Choroid plexus epithelial cell (primary cell): ENCODE measurements around the gene OR10G7.
A peak's percentile ranks its signal among the peaks of the same experiment; 100 is the strongest.

Experiments used
- DNase-seq: peaks from one replicate; pipeline ENCODE4 v3.0.0-alpha.2; 2010; ENCODE audit warnings: low read depth
- H3K4me3 ChIP-seq: 2 replicates; pipeline ENCODE4 v1.5.1; 2011; ENCODE audit warnings: low read depth, mild to moderate bottlenecking, control low read depth, low read length, moderate library complexity
- TF ChIP-seq, protein P1 (sequence below): conservative IDR thresholded peaks from 2 replicates; pipeline ENCODE4 v1.5.1; 2011; ENCODE audit warnings: low read depth, mild to moderate bottlenecking, control low read depth, inconsistent platforms, low read length, moderate library complexity

Gene OR10G7

GRCh38 chr11:124079631-124080326 is 38.7 kb upstream of the OR10G7 start:
- no peak overlapping the region for H3K4me3 ChIP-seq
- TF ChIP-seq, protein P1, sequence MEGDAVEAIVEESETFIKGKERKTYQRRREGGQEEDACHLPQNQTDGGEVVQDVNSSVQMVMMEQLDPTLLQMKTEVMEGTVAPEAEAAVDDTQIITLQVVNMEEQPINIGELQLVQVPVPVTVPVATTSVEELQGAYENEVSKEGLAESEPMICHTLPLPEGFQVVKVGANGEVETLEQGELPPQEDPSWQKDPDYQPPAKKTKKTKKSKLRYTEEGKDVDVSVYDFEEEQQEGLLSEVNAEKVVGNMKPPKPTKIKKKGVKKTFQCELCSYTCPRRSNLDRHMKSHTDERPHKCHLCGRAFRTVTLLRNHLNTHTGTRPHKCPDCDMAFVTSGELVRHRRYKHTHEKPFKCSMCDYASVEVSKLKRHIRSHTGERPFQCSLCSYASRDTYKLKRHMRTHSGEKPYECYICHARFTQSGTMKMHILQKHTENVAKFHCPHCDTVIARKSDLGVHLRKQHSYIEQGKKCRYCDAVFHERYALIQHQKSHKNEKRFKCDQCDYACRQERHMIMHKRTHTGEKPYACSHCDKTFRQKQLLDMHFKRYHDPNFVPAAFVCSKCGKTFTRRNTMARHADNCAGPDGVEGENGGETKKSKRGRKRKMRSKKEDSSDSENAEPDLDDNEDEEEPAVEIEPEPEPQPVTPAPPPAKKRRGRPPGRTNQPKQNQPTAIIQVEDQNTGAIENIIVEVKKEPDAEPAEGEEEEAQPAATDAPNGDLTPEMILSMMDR, result no peak
- DNase-seq, result no peak

- no peak overlapping the region for H3K4me3 ChIP-seq
- no peak for DNase-seq
- TF ChIP-seq, protein P1, result no peak
Observed at GRCh38 chr11:124078591-124078990, 37.5 kb upstream of the OR10G7 start.

GRCh38 chr11:124077266-124077665 is 36.1 kb upstream of the OR10G7 start:
- no peak overlapping the region for H3K4me3 ChIP-seq
- TF ChIP-seq, protein P1, result no peak
- no peak for DNase-seq

GRCh38 chr11:124075841-124076651 is 34.9 kb upstream of the OR10G7 start:
- TF ChIP-seq, protein P1, result no peak
- H3K4me3 ChIP-seq, result peak overlapping the region; percentile 49
- no peak for DNase-seq

DNA sequence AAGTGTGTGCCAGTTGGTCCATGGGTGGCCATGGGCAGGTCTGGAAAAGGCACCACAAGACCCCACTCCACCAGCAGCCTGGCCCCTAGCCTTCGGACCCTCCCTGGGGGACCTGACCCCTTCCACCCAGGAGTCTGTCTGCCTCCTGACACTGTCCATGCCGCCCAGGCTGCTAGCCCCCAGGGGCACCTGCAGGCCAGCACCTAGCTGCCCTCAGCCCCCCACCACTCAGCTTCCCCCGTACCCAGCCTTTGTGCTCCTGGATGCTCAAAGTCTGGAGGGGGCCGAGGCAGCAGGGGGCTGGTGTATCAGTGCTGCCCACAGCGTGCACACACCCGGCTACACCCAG is 34.3 kb upstream of the OR10G7 start:
- H3K4me3 ChIP-seq, result no peak overlapping the region
- no peak for DNase-seq
- TF ChIP-seq, protein P1, result no peak

DNA sequence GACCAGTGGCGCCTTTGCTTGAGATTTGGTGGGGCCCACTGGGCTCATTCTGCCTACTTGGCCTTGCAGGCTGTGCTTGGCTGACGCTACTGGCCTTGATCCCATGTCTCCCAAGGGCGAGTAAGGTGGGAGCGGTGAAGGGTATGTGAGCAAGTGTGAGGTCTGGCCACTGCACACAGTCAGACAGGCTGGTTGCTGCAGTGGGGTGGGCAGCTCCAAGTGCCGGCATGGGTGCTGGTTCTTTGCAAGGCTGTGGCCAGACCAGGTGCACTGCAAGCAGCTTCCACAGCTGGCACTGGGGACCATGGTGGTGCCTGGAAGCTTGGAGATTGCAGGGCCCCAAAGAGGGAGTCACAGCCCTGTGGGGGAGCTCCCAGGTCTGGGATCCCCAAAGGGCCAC is 33.4 kb upstream of the OR10G7 start:
- DNase-seq, result no peak
- TF ChIP-seq, protein P1, result no peak
- no peak overlapping the region for H3K4me3 ChIP-seq
